GM10266 (cell line): Measurements from ENCODE around the gene BCLAF1.
"Not testable (repeated sequence)": the region's sequence is repeated elsewhere in the genome, so short reads cannot be mapped to it uniquely, and the experiment has no call there.

ENCODE experiments used
- DNase-seq: peaks from one replicate; pipeline ENCODE4 v3.0.0; 2012; ENCODE audit errors: extremely low spot score
- TF ChIP-seq, protein P1 (sequence below): IDR thresholded peaks from 2 replicates; pipeline ENCODE4 v1.5.1; 2012; ENCODE audit warnings: mild to moderate bottlenecking, low read depth; ENCODE audit not compliant: control insufficient read depth, insufficient read depth; ENCODE audit errors: missing control alignments

The BCLAF1 gene

GRCh38 chr6:136230219-136230853 lies 59.3 kb downstream of the BCLAF1 start:
- DNase-seq: no peak
- TF ChIP-seq, protein P1, sequence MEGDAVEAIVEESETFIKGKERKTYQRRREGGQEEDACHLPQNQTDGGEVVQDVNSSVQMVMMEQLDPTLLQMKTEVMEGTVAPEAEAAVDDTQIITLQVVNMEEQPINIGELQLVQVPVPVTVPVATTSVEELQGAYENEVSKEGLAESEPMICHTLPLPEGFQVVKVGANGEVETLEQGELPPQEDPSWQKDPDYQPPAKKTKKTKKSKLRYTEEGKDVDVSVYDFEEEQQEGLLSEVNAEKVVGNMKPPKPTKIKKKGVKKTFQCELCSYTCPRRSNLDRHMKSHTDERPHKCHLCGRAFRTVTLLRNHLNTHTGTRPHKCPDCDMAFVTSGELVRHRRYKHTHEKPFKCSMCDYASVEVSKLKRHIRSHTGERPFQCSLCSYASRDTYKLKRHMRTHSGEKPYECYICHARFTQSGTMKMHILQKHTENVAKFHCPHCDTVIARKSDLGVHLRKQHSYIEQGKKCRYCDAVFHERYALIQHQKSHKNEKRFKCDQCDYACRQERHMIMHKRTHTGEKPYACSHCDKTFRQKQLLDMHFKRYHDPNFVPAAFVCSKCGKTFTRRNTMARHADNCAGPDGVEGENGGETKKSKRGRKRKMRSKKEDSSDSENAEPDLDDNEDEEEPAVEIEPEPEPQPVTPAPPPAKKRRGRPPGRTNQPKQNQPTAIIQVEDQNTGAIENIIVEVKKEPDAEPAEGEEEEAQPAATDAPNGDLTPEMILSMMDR: no peak

- DNase-seq: no peak
Observed at GRCh38 chr6:136228814-136229213, 60.8 kb downstream of the BCLAF1 start.

GRCh38 chr6:136226674-136227377 lies 62.8 kb downstream of the BCLAF1 start:
- TF ChIP-seq, protein P1: no peak
- no peak for DNase-seq

More at GRCh38 chr6:136228814-136229213, 60.8 kb downstream of the BCLAF1 start:
- TF ChIP-seq, protein P1: no peak

GRCh38 chr6:136226027-136226673 lies 63.5 kb downstream of the BCLAF1 start:
- DNase-seq: peak; percentile 52

GRCh38 chr6:136225496-136225895 lies 64.2 kb downstream of the BCLAF1 start:
- no peak for DNase-seq
- TF ChIP-seq, protein P1: no peak

More at GRCh38 chr6:136226027-136226673, 63.5 kb downstream of the BCLAF1 start:
- TF ChIP-seq, protein P1: peak; percentile 91

GRCh38 chr6:136224974-136225373 lies 64.7 kb downstream of the BCLAF1 start:
- not testable (repeated sequence) for DNase-seq

- DNase-seq: no peak
- TF ChIP-seq, protein P1: no peak
Observed at GRCh38 chr6:136216503-136217401, 72.9 kb downstream of the BCLAF1 start.
